ENCODE data around the gene NDUFAF8.

DNA sequence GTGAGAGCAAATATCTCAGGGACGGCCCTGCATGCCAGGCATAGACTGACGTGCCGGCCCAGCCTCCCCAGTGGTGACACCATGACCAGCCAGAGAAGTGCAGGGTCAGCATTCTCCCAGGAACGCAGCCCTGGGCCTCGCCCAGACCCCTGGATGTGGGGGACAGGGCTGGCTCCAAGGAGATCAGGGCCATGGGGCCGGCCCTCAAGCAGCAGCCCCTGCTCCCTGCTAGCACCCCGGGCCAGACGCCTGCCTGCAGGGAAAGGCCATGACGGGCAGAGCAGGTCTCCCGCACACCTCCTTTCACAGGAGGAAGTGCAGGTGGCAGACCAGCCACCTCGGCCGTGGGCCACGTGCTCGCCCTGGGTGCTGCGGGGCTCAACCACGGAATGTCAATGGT is 9.5 kb downstream of the NDUFAF8 start:
- TF ChIP-seq, protein P1, sequence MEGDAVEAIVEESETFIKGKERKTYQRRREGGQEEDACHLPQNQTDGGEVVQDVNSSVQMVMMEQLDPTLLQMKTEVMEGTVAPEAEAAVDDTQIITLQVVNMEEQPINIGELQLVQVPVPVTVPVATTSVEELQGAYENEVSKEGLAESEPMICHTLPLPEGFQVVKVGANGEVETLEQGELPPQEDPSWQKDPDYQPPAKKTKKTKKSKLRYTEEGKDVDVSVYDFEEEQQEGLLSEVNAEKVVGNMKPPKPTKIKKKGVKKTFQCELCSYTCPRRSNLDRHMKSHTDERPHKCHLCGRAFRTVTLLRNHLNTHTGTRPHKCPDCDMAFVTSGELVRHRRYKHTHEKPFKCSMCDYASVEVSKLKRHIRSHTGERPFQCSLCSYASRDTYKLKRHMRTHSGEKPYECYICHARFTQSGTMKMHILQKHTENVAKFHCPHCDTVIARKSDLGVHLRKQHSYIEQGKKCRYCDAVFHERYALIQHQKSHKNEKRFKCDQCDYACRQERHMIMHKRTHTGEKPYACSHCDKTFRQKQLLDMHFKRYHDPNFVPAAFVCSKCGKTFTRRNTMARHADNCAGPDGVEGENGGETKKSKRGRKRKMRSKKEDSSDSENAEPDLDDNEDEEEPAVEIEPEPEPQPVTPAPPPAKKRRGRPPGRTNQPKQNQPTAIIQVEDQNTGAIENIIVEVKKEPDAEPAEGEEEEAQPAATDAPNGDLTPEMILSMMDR (IDR thresholded peaks at IDR 0.05) = no peak
- TF ChIP-seq POLR2A (IDR thresholded peaks at IDR 0.05) = no peak

Measured in body of pancreas (tissue), 4 donors.